HepG2 (cell line): ENCODE results near the gene HNRNPUL1. TPM values are rescaled to one million over a fixed set of nuclear protein-coding genes. Genes with fewer than 3 reads are reported as not detected.
A peak's percentile ranks its signal among the peaks of the same experiment; 100 is the strongest.

ENCODE experiments used
- ADNP ChIP-seq: sonication (generic); formaldehyde crosslinking; IDR thresholded peaks from 2 replicates; pipeline ENCODE4 v1.4.0; 2020; ENCODE audit warnings: missing genetic modification reagents
- ATM ChIP-seq: fragments of 450-650 bp; IDR thresholded peaks from 2 replicates; pipeline ENCODE4 v1.7.1; 2017; ENCODE audit warnings: mild to moderate bottlenecking, borderline replicate concordance
- CHD4 ChIP-seq: fragments of 200-600 bp; sonication (generic); IDR thresholded peaks from 2 replicates; pipeline ENCODE4 v1.7.0; 2017; ENCODE audit warnings: mild to moderate bottlenecking, low read length, borderline replicate concordance
- EED ChIP-seq: sonication (generic); formaldehyde crosslinking; IDR thresholded peaks from 2 replicates; pipeline ENCODE4 v1.5.0; 2020; ENCODE audit warnings: mild to moderate bottlenecking, missing genetic modification reagents
- KLF9 ChIP-seq: IDR thresholded peaks from 2 replicates; pipeline ENCODE4 v1.6.1; 2016; ENCODE audit warnings: low read depth
- LCORL ChIP-seq, 2 experiments: fragments of 450-650 bp in 1 of 2; sonication (generic) in 1 of 2; formaldehyde crosslinking in 1 of 2; IDR thresholded peaks; 2 replicates each; pipeline versions ENCODE4 v1.5.0 to v1.6.1; 2017 to 2020; ENCODE audit warnings: antibody characterized with exemption in 1 of 2, missing genetic modification reagents in 1 of 2
- NFE2 ChIP-seq: sonication (generic); formaldehyde crosslinking; IDR thresholded peaks from 2 replicates; pipeline ENCODE4 v1.4.0; 2020; ENCODE audit warnings: missing genetic modification reagents
- NFKBIZ ChIP-seq: IDR thresholded peaks from 2 replicates; pipeline ENCODE4 v1.6.1; 2018; ENCODE audit warnings: missing genetic modification reagents, missing compliant biosample characterization
- NPAS2 ChIP-seq: sonication (generic); formaldehyde crosslinking; IDR thresholded peaks from 2 replicates; pipeline ENCODE4 v1.8.0; 2022; ENCODE audit warnings: mild to moderate bottlenecking, missing genetic modification reagents, borderline replicate concordance
- SMARCC2 ChIP-seq: fragments of 450-650 bp; IDR thresholded peaks from 2 replicates; pipeline ENCODE4 v1.6.1; 2017; ENCODE audit warnings: antibody characterized with exemption, mild to moderate bottlenecking
- SMARCE1 ChIP-seq: fragments of 450-650 bp; IDR thresholded peaks from 2 replicates; pipeline ENCODE4 v1.6.1; 2017; ENCODE audit warnings: borderline replicate concordance
- STAG1 ChIP-seq: sonication (generic); formaldehyde crosslinking; IDR thresholded peaks from 2 replicates; pipeline ENCODE4 v1.4.0; 2020; ENCODE audit warnings: missing genetic modification reagents
- ZBTB38 ChIP-seq: sonication (generic); formaldehyde crosslinking; IDR thresholded peaks from 2 replicates; pipeline ENCODE4 v1.5.1; 2020; ENCODE audit warnings: mild to moderate bottlenecking, missing genetic modification reagents
- ZMYM4 ChIP-seq: sonication (generic); formaldehyde crosslinking; IDR thresholded peaks from 2 replicates; pipeline ENCODE4 v1.8.1; 2023; ENCODE audit warnings: mild to moderate bottlenecking, missing genetic modification reagents
- ZNF274 ChIP-seq: sonication (generic); formaldehyde crosslinking; IDR thresholded peaks from 2 replicates; pipeline ENCODE4 v1.5.1; 2020; ENCODE audit warnings: mild to moderate bottlenecking, missing genetic modification reagents
- ZNF749 ChIP-seq: sonication (generic); formaldehyde crosslinking; IDR thresholded peaks from 2 replicates; pipeline ENCODE4 v1.8.0; 2022; ENCODE audit warnings: mild to moderate bottlenecking, missing genetic modification reagents, moderate library complexity, borderline replicate concordance
- ZSCAN9 ChIP-seq: IDR thresholded peaks from 2 replicates; pipeline ENCODE4 v1.6.1; 2016; ENCODE audit warnings: borderline replicate concordance
- polyA plus RNA-seq, 8 experiments: library from polyadenylated mRNA; depleted of rRNA in 3 of 8; stranded (reverse) in 7 of 8; unstranded in 1 of 8; fragments of >200 nt; fragmentation: Illumina TruSeq in 4 of 8; extraction: Trizol in 4 of 8; gene quantifications; 2 replicates each; pipeline versions ENCODE4 v1.2.1 to v1.2.3, GENCODE V29; 2011 to 2016; ENCODE audit warnings: low read depth in 4 of 8, missing spikeins in 1 of 8, mixed read lengths in 1 of 8; ENCODE audit not compliant: insufficient read depth in 1 of 8
- total RNA-seq, 5 experiments: library from RNA; depleted of rRNA; stranded (reverse); fragments of >200 nt; fragmentation: Illumina TruSeq; extraction: Trizol; gene quantifications; 2 replicates each; pipeline ENCODE4 v1.2.3, GENCODE V29; 2016; ENCODE audit warnings: low read depth in 1 of 5
- TF ChIP-seq, protein P1 (sequence below): sonication (generic); formaldehyde crosslinking; IDR thresholded peaks from 2 replicates; pipeline ENCODE4 v1.8.0; 2022; ENCODE audit warnings: missing genetic modification reagents, mild to moderate bottlenecking, moderate library complexity, borderline replicate concordance
- TF ChIP-seq, protein P2 (sequence below): sonication (generic); formaldehyde crosslinking; IDR thresholded peaks from 2 replicates; pipeline ENCODE4 v1.4.0; 2020; ENCODE audit warnings: missing genetic modification reagents
- TF ChIP-seq, protein P3 (sequence below): sonication (generic); formaldehyde crosslinking; IDR thresholded peaks from 2 replicates; pipeline ENCODE4 v1.4.0; 2020; ENCODE audit warnings: mild to moderate bottlenecking, missing genetic modification reagents, borderline replicate concordance
- TF ChIP-seq, protein P4 (sequence below): sonication (generic); formaldehyde crosslinking; IDR thresholded peaks from 2 replicates; pipeline ENCODE4 v1.5.1; 2020; ENCODE audit warnings: mild to moderate bottlenecking, missing genetic modification reagents, moderate library complexity

Gene HNRNPUL1
- total and polyA plus RNA-seq, 2 of the 13 experiments (the other 11 are each of a cell fraction or from before 2014, with no cell fraction given): 30.9 to 81.7 TPM

DNA sequence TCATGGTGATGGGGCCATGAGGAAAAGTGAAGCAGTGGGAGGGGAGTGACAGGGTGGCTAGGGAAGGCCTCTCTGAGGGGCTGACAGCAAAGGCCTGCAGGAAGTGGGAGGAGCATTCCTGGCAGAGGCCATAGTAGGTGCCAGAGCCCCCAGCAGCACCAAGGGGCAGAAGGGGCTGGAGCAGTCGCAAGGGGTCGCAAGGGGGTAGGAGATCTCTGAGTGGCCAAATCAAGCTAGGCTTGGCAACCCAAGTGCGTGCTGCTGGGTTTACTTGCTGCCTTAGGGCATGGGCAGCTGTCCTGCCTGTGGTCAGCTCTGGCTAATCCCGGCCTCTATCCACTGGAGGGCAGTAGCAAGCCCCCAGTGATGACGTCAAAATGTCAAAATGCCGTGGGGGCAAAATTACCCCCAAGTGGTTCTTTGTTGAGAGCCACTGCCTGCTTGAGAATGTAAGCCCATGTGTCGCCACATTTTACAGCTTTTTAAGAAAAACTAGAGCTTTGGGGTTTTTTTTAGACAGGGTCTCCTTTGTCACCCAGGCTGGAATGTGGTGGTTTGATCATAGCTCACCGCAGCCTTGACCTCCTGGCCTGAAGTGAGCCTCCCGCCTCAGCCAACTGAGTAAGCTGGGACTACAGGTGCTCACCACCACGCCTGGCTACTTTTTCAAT lies 57.6 kb downstream of the HNRNPUL1 start (continued):
- no peak for TF ChIP-seq NFKBIZ (CRISPR knock-in tag)
- 0 out of 2 replicates have a peak, but pooled peaks have one; percentile 65 for TF ChIP-seq ZSCAN9
- TF ChIP-seq NFE2 (CRISPR knock-in tag): no peak
- TF ChIP-seq, protein P1, sequence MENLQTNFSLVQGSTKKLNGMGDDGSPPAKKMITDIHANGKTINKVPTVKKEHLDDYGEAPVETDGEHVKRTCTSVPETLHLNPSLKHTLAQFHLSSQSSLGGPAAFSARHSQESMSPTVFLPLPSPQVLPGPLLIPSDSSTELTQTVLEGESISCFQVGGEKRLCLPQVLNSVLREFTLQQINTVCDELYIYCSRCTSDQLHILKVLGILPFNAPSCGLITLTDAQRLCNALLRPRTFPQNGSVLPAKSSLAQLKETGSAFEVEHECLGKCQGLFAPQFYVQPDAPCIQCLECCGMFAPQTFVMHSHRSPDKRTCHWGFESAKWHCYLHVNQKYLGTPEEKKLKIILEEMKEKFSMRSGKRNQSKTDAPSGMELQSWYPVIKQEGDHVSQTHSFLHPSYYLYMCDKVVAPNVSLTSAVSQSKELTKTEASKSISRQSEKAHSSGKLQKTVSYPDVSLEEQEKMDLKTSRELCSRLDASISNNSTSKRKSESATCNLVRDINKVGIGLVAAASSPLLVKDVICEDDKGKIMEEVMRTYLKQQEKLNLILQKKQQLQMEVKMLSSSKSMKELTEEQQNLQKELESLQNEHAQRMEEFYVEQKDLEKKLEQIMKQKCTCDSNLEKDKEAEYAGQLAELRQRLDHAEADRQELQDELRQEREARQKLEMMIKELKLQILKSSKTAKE (CRISPR knock-in tag): no peak
- TF ChIP-seq EED (CRISPR knock-in tag): no peak
- TF ChIP-seq ZBTB38 (CRISPR knock-in tag): peak; percentile 29
- 0 out of 2 replicates have a peak, but pooled peaks have one; percentile 48 for TF ChIP-seq ZNF274 (CRISPR knock-in tag)
- TF ChIP-seq LCORL (IDR thresholded peaks at IDR 0.05): peak; percentile 12; the same call in 1 of the 2 replicates
- peak; percentile 68; the same call in 1 of the 2 replicates for TF ChIP-seq LCORL (CRISPR knock-in tag; IDR thresholded peaks at IDR 0.05)
- TF ChIP-seq ATM: no peak
- no peak for TF ChIP-seq SMARCE1
- TF ChIP-seq, protein P2, sequence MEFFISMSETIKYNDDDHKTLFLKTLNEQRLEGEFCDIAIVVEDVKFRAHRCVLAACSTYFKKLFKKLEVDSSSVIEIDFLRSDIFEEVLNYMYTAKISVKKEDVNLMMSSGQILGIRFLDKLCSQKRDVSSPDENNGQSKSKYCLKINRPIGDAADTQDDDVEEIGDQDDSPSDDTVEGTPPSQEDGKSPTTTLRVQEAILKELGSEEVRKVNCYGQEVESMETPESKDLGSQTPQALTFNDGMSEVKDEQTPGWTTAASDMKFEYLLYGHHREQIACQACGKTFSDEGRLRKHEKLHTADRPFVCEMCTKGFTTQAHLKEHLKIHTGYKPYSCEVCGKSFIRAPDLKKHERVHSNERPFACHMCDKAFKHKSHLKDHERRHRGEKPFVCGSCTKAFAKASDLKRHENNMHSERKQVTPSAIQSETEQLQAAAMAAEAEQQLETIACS (CRISPR knock-in tag): no peak
- TF ChIP-seq, protein P3, sequence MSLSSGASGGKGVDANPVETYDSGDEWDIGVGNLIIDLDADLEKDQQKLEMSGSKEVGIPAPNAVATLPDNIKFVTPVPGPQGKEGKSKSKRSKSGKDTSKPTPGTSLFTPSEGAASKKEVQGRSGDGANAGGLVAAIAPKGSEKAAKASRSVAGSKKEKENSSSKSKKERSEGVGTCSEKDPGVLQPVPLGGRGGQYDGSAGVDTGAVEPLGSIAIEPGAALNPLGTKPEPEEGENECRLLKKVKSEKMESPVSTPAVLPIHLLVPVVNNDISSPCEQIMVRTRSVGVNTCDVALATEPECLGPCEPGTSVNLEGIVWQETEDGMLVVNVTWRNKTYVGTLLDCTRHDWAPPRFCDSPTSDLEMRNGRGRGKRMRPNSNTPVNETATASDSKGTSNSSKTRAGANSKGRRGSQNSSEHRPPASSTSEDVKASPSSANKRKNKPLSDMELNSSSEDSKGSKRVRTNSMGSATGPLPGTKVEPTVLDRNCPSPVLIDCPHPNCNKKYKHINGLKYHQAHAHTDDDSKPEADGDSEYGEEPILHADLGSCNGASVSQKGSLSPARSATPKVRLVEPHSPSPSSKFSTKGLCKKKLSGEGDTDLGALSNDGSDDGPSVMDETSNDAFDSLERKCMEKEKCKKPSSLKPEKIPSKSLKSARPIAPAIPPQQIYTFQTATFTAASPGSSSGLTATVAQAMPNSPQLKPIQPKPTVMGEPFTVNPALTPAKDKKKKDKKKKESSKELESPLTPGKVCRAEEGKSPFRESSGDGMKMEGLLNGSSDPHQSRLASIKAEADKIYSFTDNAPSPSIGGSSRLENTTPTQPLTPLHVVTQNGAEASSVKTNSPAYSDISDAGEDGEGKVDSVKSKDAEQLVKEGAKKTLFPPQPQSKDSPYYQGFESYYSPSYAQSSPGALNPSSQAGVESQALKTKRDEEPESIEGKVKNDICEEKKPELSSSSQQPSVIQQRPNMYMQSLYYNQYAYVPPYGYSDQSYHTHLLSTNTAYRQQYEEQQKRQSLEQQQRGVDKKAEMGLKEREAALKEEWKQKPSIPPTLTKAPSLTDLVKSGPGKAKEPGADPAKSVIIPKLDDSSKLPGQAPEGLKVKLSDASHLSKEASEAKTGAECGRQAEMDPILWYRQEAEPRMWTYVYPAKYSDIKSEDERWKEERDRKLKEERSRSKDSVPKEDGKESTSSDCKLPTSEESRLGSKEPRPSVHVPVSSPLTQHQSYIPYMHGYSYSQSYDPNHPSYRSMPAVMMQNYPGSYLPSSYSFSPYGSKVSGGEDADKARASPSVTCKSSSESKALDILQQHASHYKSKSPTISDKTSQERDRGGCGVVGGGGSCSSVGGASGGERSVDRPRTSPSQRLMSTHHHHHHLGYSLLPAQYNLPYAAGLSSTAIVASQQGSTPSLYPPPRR (CRISPR knock-in tag): peak; percentile 9; the same call in 1 of the 2 replicates
- no peak for TF ChIP-seq CHD4
- TF ChIP-seq, protein P4, sequence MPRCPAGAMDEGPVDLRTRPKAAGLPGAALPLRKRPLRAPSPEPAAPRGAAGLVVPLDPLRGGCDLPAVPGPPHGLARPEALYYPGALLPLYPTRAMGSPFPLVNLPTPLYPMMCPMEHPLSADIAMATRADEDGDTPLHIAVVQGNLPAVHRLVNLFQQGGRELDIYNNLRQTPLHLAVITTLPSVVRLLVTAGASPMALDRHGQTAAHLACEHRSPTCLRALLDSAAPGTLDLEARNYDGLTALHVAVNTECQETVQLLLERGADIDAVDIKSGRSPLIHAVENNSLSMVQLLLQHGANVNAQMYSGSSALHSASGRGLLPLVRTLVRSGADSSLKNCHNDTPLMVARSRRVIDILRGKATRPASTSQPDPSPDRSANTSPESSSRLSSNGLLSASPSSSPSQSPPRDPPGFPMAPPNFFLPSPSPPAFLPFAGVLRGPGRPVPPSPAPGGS (CRISPR knock-in tag): 0 out of 2 replicates have a peak, but pooled peaks have one; percentile 59
- peak; percentile 48 for TF ChIP-seq ZMYM4 (CRISPR knock-in tag)
- TF ChIP-seq SMARCC2: no peak
- TF ChIP-seq NPAS2: no peak
- TF ChIP-seq ADNP (CRISPR knock-in tag): no peak
- TF ChIP-seq KLF9 (CRISPR knock-in tag): no peak
- peak; percentile 38 for TF ChIP-seq STAG1 (CRISPR knock-in tag)
- 0 out of 2 replicates have a peak, but pooled peaks have one; percentile 27 for TF ChIP-seq ZNF749 (CRISPR knock-in tag)
